GM12873 (cell line): ENCODE measurements around the gene NTNG1.
A peak's percentile ranks its signal among the peaks of the same experiment; 100 is the strongest.

Experiments
- CTCF ChIP-seq: IDR thresholded peaks from 2 replicates; pipeline ENCODE4 v1.5.1; 2012; ENCODE audit warnings: low read depth, mild to moderate bottlenecking, moderate library complexity, low read length, control low read depth; ENCODE audit not compliant: insufficient read depth; ENCODE audit errors: missing control alignments

The NTNG1 gene

GRCh38 chr1:107135463-107135862 is 5.4 kb upstream of the NTNG1 start:
- no peak for TF ChIP-seq CTCF

GRCh38 chr1:107138166-107138565 is 2.7 kb upstream of the NTNG1 start:
- TF ChIP-seq CTCF: no peak

- no peak for TF ChIP-seq CTCF
Observed at GRCh38 chr1:107138767-107139445, 1.9 kb upstream of the NTNG1 start.

- TF ChIP-seq CTCF: no peak
Observed at GRCh38 chr1:107139833-107140702, 771 bp upstream of the NTNG1 start.

- TF ChIP-seq CTCF: no peak
Observed at GRCh38 chr1:107141491-107142126, 770 bp downstream of the NTNG1 start.

GRCh38 chr1:107142140-107142542 is 1.3 kb downstream of the NTNG1 start:
- TF ChIP-seq CTCF: peak; percentile 47

- no peak for TF ChIP-seq CTCF
Observed at GRCh38 chr1:107142666-107143065, 1.8 kb downstream of the NTNG1 start.
